Subcutaneous abdominal adipose tissue (tissue), 5 donors: Measurements from ENCODE around the gene AFF1.

ENCODE experiments used
- H3K27ac ChIP-seq: one replicate; pipeline ENCODE4 v1.7.0; 2013; ENCODE audit warnings: low read depth, mild to moderate bottlenecking, inconsistent platforms, low read length, moderate library complexity
- H3K27me3 ChIP-seq, 5 donors: one replicate each; pipeline ENCODE4 v1.7.0; 2013; ENCODE audit warnings: low read length in 5 of 5, inconsistent platforms in 1 of 5; ENCODE audit not compliant: control insufficient read depth in 5 of 5, insufficient read depth in 4 of 5
- H3K36me3 ChIP-seq, 5 donors: one replicate each; pipeline ENCODE4 v1.7.0; 2013; ENCODE audit warnings: low read length in 5 of 5; ENCODE audit not compliant: control insufficient read depth in 5 of 5, insufficient read depth in 5 of 5
- H3K4me1 ChIP-seq, 5 donors: one replicate each; pipeline ENCODE4 v1.7.0; 2013; ENCODE audit warnings: low read length in 5 of 5, mild to moderate bottlenecking in 3 of 5, moderate library complexity in 1 of 5; ENCODE audit not compliant: control insufficient read depth in 5 of 5, insufficient read depth in 5 of 5
- H3K4me3 ChIP-seq, 5 donors: one replicate each; pipeline ENCODE4 v1.7.0; 2013; ENCODE audit warnings: low read length in 5 of 5, low read depth in 1 of 5
- H3K9ac ChIP-seq, 5 donors: one replicate each; pipeline ENCODE4 v1.7.0; 2013; ENCODE audit warnings: low read length in 5 of 5, mild to moderate bottlenecking in 4 of 5, moderate library complexity in 3 of 5
- H3K9me3 ChIP-seq, 5 donors: one replicate each; pipeline ENCODE4 v1.7.0; 2013; ENCODE audit warnings: low read length in 5 of 5; ENCODE audit not compliant: control insufficient read depth in 5 of 5
- donor health status: healthy.
- donor health status: healthy.
- donor health status: healthy.
- donor health status: healthy.
- donor health status: healthy.

The AFF1 gene

DNA sequence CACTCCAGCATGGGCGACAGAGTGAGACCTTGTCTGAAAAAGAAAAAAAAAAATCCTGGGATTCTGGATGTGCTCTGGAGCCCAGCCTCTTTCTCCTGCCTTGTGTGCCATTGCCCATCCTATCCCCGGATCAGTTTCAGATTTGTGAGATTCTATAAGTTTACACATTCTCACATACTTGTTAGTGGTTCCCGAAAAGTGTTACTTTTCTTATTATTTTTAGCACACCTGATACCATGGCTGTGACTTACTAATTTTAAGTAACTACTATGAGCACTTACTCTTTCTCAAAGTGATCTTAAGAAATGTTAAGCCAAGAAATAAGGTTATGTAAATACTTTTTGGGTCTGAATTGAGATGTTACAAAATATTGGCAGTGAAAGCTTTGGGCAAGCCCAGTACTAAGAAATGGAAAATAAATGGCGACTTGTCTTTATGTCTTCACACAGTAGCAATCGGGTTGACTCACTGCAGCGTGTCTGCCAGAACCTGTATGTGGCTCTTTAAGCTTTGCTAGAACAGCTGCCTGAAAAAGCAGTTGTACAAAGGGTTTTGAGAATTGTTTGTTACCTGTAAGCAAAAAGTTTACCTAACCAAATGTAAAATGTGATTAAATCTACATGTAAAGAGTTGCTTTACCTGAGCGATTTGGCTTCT, 166.9 kb downstream of the AFF1 start:
- no peak overlapping the region for H3K9ac ChIP-seq
- no peak overlapping the region for H3K4me3 ChIP-seq
- peaks cover 0 to 34% (median 18%) of the 10 kb centered on the region in 5 donors for H3K4me1 ChIP-seq
- H3K9me3 ChIP-seq = no peaks in the 10 kb centered on the region
- H3K27ac ChIP-seq = peak overlapping the region; percentile 81
- H3K27me3 ChIP-seq = no peaks in the 10 kb centered on the region
- H3K36me3 ChIP-seq = peaks cover 4 to 19% (median 8%) of the 10 kb centered on the region in 5 donors

DNA sequence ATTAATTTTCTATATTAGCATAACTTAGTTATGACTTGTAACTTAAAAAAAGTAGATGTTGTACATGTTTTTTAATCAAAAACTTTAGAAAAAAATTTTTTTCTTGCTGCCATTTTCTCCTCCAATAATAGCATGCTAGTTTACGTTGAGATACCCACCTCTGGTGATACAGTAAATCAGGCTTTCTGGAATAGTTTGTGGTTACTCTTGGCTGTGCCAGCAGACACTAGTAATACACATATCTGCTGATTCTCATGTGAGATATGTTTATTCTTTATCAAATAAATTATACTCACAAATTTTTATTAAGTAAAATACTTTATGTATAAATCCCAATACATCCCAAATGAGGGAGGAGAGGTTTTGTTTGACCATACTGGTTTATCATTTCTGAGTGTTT, 168.3 kb downstream of the AFF1 start:
- peak overlapping the region in 1 of 5 donors; percentile 61 for H3K9ac ChIP-seq
- no peaks in the 10 kb centered on the region for H3K27me3 ChIP-seq
- no peaks in the 10 kb centered on the region for H3K9me3 ChIP-seq
- H3K4me1 ChIP-seq = peaks cover 3 to 42% (median 27%) of the 10 kb centered on the region in 5 donors
- H3K36me3 ChIP-seq = peaks cover 6 to 19% (median 9%) of the 10 kb centered on the region in 5 donors
- H3K4me3 ChIP-seq = no peak overlapping the region
- peak overlapping the region; percentile 81 for H3K27ac ChIP-seq

GRCh38 chr4:87103691-87104187, 168.9 kb downstream of the AFF1 start:
- no peak overlapping the region for H3K4me3 ChIP-seq
- peak overlapping the region in 1 of 5 donors; percentile 61 for H3K9ac ChIP-seq
- peaks cover 6 to 24% (median 12%) of the 10 kb centered on the region in 5 donors for H3K36me3 ChIP-seq
- H3K4me1 ChIP-seq = peaks cover 3 to 48% (median 33%) of the 10 kb centered on the region in 5 donors
- H3K27ac ChIP-seq = peak overlapping the region; percentile 81
- H3K9me3 ChIP-seq = no peaks in the 10 kb centered on the region
- H3K27me3 ChIP-seq = no peaks in the 10 kb centered on the region

DNA sequence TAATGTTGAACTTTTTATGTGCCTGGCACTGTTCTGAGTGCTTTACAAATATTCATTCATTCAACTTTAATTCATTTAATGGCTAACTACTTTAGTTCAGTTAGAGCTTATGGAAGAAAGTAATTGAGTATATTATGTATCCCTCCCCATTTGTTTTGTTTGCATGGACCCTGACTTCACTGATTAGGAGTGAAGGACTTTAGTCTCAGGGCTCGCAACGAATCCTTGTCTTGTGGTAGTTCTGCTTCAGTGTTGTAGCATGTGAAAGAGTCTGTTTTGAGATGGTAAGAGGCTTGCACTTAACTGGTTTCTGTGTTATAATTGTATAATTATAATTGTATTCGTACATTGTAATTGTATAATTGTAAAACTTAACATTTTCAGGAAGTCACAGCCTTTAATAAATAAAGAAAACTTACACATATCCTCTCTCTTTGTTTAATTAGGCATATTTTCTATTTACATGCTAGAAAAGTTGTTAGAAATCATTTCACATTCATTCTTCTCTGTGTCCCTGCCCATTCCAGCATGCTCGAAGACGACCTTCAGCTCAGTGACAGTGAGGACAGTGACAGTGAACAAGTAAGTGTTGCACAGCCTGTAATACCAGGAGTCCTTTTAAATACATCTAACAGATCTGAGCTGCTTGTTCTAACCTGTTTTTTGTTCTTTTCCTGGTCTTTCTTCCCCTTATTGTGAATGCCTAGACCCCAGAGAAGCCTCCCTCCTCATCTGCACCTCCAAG, 170.5 kb downstream of the AFF1 start:
- Histone ChIP-seq H3K27ac (peak overlapping the region; percentile 81), H3K36me3 (peaks cover 6 to 26% (median 11%) of the 10 kb centered on the region in 5 donors), H3K9me3 (no peaks in the 10 kb centered on the region), H3K4me1 (peaks cover 3 to 54% (median 40%) of the 10 kb centered on the region in 5 donors), H3K27me3 (no peaks in the 10 kb centered on the region), H3K9ac (no peak overlapping the region), H3K4me3 (no peak overlapping the region)

DNA sequence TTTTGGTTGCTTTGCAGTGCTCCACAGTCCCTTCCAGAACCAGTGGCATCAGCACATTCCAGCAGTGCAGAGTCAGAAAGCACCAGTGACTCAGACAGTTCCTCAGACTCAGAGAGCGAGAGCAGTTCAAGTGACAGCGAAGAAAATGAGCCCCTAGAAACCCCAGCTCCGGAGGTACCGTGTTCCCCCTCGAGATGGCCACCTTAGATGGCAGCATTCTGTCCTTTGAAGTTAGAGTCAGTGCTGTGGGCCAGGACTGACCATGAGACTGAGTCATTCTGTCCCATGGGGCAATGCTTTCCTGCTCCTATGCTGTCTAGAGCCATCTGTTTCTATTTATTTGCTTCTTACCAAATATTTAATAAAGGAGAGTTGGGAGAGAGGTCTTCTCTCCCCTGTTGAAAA, 173.3 kb downstream of the AFF1 start:
- no peaks in the 10 kb centered on the region for H3K27me3 ChIP-seq
- no peaks in the 10 kb centered on the region for H3K9me3 ChIP-seq
- peak overlapping the region in 1 of 5 donors; percentile 22 for H3K9ac ChIP-seq
- H3K4me1 ChIP-seq = peaks cover 3 to 44% (median 35%) of the 10 kb centered on the region in 5 donors
- H3K27ac ChIP-seq = peak overlapping the region; percentile 80
- peak overlapping the region in 1 of 5 donors; percentile 36 for H3K4me3 ChIP-seq
- H3K36me3 ChIP-seq = peaks cover 17 to 33% (median 21%) of the 10 kb centered on the region in 5 donors

- Histone ChIP-seq H3K27ac (peak overlapping the region; percentile 80), H3K27me3 (no peaks in the 10 kb centered on the region), H3K4me1 (peaks cover 3 to 34% (median 26%) of the 10 kb centered on the region in 5 donors), H3K4me3 (no peak overlapping the region), H3K36me3 (peaks cover 17 to 36% (median 23%) of the 10 kb centered on the region in 5 donors), H3K9me3 (no peaks in the 10 kb centered on the region), H3K9ac (peak overlapping the region in 1 of 5 donors; percentile 4)
Observed at GRCh38 chr4:87109121-87109520, 174.3 kb downstream of the AFF1 start.

GRCh38 chr4:87109945-87110344, 175.1 kb downstream of the AFF1 start:
- H3K9ac ChIP-seq = no peak overlapping the region
- H3K27me3 ChIP-seq = no peaks in the 10 kb centered on the region
- H3K4me1 ChIP-seq = peaks cover 3 to 26% (median 21%) of the 10 kb centered on the region in 5 donors
- no peaks in the 10 kb centered on the region for H3K9me3 ChIP-seq
- peaks cover 17 to 41% (median 28%) of the 10 kb centered on the region in 5 donors for H3K36me3 ChIP-seq
- H3K4me3 ChIP-seq = no peak overlapping the region
- peak overlapping the region; percentile 8 for H3K27ac ChIP-seq

- Histone ChIP-seq H3K27me3 (no peaks in the 10 kb centered on the region), H3K27ac (no peak overlapping the region), H3K9me3 (no peaks in the 10 kb centered on the region), H3K4me3 (no peak overlapping the region), H3K4me1 (peaks cover 3 to 37% (median 31%) of the 10 kb centered on the region in 5 donors), H3K36me3 (peaks cover 13 to 56% (median 37%) of the 10 kb centered on the region in 5 donors), H3K9ac (no peak overlapping the region)
Observed at GRCh38 chr4:87112063-87112462, 177.3 kb downstream of the AFF1 start.

DNA sequence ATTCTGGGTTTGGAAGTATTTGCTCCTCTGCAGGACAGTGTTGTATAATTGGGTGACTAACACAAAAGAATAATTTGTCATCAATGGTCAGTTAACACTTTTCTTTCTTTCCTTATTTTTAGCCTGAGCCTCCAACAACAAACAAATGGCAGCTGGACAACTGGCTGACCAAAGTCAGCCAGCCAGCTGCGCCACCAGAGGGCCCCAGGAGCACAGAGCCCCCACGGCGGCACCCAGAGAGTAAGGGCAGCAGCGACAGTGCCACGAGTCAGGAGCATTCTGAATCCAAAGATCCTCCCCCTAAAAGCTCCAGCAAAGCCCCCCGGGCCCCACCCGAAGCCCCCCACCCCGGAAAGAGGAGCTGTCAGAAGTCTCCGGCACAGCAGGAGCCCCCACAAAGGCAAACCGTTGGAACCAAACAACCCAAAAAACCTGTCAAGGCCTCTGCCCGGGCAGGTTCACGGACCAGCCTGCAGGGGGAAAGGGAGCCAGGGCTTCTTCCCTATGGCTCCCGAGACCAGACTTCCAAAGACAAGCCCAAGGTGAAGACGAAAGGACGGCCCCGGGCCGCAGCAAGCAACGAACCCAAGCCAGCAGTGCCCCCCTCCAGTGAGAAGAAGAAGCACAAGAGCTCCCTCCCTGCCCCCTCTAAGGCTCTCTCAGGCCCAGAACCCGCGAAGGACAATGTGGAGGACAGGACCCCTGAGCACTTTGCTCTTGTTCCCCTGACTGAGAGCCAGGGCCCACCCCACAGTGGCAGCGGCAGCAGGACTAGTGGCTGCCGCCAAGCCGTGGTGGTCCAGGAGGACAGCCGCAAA, 179.6 kb downstream of the AFF1 start:
- no peaks in the 10 kb centered on the region for H3K27me3 ChIP-seq
- no peak overlapping the region for H3K9ac ChIP-seq
- no peaks in the 10 kb centered on the region for H3K9me3 ChIP-seq
- H3K27ac ChIP-seq = no peak overlapping the region
- peaks cover 6 to 57% (median 50%) of the 10 kb centered on the region in 5 donors for H3K36me3 ChIP-seq
- H3K4me3 ChIP-seq = no peak overlapping the region
- peaks cover 0 to 24% (median 12%) of the 10 kb centered on the region in 5 donors for H3K4me1 ChIP-seq
